Ammon's horn (tissue), 1 donor: ENCODE data around the gene MAMDC4.

ENCODE experiments used
- DNase-seq: peaks from one replicate; pipeline ENCODE4 v3.0.0-alpha.2; 2016; ENCODE audit warnings: low spot score

The MAMDC4 gene

DNA sequence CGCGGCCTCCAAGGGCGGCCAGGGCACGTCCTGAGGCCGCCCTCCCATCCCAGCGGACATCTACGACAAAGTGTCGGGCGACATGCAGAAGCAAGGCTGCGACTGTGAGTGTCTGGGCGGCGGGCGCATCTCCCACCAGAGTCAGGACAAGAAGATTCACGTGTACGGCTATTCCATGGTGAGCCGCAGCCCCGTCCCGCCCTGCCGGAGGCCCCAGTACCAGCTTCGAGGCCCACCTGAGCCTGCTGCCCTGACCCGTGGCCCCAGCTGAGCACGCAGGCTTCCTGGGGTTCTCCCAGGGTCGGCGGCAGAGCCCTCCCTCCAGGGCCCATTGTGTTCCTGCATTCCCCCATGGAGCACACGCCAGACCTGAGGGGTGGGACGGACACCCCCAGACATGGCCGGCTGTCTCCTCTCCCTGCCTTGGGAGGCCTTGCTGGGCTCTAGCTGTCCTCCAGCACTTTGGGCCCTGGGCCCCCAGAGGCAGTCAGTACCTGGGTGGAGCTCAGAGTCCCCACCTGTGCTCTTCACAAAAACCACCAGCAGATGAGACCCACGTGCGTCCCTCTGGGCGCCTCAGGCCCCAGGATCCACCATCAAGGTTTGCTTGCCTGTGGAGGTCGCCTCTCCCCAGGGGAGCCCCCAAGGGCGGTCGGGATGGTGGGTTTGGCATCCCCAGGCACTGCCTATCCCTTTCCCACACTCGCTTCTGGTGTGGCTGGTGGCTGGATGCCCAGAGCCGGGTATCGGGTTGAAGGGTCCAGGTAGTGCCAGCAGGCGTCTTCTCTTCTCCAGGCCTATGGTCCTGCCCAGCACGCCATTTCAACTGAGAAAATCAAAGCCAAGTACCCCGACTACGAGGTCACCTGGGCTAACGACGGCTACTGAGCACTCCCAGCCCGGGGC, 1.9 kb upstream of the MAMDC4 start:
- no peak for DNase-seq

DNA sequence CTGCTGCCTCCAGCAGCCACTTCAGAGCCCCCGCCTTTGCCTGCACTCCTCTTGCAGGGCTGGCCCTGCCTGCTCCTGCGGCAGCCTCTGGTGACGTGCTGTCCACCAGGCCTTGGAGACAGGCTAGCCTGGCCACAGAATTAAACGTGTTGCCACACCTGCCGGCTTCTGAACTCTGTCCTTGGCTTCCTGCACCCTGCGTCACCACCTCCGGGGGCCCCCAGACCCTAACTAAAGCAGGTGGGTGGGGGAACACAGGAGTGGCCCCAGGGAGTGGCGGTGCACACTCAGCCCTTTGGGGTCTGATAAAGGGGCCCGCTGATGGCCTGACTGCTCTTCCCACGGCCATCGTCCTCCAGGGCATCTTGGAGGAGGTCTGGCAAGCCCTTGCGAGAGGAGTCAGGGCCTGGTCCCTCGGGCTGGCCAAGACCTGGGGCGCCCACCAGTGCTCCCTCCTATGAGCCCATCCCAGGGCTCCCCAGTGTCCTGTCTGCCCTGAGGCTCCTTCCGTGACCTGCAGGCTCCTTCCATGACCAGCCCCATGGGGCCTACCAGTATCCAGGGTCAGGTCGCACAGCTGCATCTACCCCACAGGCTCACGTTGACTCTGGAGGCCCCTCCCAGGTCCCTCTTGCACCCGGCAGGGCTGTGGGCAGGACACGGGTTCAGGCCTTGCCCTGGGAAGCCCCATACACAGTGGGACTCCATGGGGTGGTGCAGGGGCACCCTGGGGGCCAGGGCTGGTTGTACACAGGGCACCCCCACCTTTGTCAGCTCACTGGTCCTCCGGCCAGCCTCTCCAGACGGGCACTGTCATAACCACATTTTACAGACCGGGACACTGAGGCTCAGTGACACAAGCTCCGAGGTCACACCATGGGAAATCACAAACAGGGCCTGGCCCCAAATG, 1.0 kb upstream of the MAMDC4 start:
- no peak for DNase-seq

DNA sequence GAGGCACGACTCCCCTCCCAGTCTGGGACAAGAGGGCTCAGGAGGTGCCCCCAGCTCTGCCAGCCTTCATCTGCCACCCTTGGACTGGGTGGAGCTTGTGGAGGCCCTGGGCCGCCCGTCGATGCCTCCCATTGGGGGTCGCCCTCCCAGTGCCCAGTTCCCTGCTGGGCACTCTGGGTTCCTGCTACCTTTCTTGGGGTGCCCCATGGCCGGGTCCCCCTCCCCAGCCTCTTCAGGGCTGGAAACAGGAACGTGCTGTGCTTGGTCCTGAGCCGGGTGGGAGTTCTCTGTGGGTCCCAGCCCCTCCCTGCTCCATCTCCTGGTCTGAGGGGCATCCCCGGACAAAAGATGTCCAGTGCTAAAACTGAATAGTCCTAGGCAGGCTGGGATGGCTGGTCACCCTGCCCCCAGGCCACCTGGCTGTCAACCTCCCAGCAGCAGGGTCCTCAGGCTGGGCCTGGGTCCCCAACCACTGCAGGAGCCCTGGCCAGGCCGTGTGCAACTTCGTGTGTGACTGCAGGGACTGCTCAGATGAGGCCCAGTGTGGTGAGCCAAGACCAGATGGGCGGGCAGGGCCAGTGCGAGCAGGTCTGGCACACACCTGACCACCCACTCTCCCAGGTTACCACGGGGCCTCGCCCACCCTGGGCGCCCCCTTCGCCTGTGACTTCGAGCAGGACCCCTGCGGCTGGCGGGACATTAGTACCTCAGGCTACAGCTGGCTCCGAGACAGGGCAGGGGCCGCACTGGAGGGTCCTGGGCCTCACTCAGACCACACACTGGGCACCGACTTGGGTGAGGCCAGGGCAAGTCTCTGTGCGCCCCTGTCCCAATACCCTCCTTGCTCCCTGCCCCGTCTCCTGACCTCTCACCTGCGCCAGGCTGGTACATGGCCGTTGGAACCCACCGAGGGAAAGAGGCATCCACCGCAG, 784 bp downstream of the MAMDC4 start:
- DNase-seq, result no peak

DNA sequence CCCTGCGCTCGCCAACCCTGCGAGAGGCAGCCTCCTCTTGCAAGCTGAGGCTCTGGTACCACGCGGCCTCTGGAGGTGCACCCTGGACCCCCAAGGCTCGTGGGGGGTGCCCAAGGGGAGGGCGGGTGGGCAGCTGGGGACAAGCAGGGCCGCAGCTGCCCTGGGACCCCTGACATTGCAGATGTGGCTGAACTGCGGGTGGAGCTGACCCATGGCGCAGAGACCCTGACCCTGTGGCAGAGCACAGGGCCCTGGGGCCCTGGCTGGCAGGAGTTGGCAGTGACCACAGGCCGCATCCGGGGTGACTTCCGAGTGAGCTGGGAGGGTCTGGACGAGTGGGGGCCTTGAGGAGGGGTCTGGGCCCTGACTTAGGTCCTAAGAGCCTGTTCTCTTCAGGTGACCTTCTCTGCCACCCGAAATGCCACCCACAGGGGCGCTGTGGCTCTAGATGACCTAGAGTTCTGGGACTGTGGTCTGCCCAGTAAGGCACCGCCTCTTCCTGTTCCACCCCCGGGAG, 1.5 kb downstream of the MAMDC4 start:
- no peak for DNase-seq

DNA sequence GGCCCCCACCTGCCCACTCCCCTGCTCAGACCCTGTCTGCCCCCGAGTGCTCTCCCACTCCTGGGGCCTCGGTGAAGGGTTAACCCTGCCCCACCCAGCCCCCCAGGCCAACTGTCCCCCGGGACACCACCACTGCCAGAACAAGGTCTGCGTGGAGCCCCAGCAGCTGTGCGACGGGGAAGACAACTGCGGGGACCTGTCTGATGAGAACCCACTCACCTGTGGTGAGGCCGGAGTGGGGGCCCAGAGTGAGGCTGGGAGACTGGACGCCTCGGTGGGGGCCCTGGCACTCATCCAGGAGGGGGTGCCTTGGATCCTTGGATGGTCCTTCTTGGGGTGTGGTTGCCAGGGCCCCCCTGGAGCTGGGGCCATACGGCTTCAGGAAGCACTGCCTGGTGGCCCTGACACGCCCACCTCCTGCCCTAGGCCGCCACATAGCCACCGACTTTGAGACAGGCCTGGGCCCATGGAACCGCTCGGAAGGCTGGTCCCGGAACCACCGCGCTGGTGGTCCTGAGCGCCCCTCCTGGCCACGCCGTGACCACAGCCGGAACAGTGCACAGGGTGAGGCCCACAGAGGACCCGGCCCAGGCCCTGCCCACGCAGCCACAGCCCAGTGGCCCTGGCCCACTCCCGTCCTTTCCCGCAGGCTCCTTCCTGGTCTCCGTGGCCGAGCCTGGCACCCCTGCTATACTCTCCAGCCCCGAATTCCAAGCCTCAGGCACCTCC, 2.1 kb downstream of the MAMDC4 start:
- DNase-seq, result no peak

DNA sequence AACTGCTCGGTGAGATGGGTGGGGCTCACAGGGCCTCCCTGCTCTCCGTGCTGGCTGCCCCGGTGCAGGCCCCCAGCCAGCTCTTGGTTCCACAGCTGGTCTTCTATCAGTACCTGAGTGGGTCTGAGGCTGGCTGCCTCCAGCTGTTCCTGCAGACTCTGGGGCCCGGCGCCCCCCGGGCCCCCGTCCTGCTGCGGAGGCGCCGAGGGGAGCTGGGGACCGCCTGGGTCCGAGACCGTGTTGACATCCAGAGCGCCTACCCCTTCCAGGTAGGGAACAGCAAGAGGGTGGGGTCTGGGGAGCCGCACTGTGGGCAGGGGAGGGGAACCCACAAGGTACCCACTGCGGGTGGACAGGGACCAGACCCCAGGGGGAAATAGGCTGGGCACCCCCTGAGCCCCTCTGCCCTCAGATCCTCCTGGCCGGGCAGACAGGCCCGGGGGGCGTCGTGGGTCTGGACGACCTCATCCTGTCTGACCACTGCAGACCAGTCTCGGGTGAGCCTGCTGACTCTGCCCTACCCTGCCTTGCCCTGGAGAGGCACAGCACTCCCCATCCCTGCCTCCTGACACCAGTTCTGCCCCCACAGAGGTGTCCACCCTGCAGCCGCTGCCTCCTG, 2.8 kb downstream of the MAMDC4 start:
- no peak for DNase-seq

DNA sequence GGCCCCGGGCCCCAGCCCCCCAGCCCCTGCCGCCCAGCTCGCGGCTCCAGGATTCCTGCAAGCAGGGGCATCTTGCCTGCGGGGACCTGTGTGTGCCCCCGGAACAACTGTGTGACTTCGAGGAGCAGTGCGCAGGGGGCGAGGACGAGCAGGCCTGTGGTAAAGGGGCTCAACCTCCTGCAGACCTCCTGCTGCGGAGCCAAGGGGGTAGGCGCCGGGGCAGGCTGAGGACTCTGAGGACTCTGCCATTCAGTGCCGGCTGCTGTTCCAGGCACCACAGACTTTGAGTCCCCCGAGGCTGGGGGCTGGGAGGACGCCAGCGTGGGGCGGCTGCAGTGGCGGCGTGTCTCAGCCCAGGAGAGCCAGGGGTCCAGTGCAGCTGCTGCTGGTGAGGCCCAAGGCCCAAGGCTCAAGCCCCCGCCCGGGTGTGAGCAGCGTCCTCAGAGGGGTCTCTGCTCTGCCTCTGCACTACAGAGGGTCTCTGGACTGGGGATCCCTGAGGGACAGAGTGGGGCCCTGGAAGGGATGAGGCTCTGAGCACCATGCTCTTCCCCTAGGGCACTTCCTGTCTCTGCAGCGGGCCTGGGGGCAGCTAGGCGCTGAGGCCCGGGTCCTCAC, 3.4 kb downstream of the MAMDC4 start:
- DNase-seq, result no peak

DNA sequence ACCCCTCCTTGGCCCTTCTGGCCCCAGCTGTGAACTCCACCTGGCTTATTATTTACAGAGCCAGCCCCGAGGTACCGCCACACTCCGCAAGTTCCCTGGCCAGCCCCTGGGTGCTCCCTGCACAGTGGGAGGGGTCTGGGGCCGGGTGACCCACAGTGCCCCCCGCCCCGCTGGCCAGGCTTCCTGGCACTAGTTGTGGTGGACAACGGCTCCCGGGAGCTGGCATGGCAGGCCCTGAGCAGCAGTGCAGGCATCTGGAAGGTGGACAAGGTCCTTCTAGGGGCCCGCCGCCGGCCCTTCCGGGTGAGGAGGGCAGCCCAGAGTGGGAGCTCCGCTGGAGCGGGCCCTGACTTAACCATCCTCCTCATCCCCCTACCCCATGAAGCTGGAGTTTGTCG, 3.9 kb downstream of the MAMDC4 start:
- no peak for DNase-seq

DNA sequence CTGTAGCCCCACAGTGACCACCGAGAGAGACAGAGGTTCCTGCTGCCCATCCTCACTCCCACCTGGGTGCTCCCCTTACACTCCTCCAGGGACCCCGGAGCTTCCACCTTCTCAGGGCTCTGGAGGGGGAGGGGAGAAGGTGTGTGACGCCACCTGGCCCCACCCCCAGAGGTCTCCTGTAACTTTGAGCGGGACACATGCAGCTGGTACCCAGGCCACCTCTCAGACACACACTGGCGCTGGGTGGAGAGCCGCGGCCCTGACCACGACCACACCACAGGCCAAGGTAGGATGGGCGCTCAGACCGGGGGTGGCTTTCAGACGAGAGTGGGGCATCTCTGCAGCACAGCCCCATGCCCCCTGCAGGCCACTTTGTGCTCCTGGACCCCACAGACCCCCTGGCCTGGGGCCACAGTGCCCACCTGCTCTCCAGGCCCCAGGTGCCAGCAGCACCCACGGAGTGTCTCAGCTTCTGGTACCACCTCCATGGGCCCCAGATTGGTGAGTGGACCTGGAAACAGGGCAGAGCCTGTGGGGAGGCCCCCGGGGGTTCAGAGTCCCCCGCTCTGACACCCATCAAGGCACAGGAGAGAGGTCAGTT, 4.5 kb downstream of the MAMDC4 start:
- no peak for DNase-seq

DNA sequence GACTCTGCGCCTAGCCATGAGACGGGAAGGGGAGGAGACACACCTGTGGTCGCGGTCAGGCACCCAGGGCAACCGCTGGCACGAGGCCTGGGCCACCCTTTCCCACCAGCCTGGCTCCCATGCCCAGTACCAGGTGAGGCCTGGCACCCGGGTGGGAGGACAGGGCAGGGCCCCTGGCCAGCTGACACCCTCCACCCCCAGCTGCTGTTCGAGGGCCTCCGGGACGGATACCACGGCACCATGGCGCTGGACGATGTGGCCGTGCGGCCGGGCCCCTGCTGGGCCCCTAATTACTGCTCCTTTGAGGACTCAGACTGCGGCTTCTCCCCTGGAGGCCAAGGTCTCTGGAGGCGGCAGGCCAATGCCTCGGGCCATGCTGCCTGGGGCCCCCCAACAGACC, 5.0 kb downstream of the MAMDC4 start:
- DNase-seq, result no peak

DNA sequence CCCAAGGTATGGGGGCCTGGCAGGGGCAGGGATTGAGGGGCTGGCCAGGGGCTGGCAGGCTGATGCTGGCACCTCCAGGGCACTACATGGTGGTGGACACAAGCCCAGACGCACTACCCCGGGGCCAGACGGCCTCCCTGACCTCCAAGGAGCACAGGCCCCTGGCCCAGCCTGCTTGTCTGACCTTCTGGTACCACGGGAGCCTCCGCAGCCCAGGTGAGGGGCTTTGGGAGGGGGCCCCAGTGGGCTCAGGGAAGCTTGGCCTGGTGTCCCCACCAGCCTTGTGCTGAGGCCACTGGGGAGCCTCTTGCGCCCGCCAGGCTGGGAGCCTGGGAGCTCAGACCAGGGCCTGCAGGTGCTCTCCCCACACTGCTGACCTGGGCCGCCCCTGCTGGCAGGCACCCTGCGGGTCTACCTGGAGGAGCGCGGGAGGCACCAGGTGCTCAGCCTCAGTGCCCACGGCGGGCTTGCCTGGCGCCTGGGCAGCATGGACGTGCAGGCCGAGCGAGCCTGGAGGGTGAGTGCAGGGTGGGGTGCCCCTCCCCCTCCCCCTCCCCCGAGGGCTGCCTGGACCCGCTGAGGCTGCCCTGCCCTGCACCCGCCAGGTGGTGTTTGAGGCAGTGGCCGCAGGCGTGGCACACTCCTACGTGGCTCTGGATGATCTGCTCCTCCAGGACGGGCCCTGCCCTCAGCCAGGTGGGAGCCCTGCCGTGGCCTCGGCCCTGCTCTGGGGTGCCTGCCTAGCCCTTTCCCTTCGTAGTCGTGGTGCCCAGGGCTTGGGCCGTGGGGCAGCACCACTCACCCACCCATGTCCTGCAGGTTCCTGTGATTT, 5.7 kb downstream of the MAMDC4 start:
- DNase-seq, result no peak

DNA sequence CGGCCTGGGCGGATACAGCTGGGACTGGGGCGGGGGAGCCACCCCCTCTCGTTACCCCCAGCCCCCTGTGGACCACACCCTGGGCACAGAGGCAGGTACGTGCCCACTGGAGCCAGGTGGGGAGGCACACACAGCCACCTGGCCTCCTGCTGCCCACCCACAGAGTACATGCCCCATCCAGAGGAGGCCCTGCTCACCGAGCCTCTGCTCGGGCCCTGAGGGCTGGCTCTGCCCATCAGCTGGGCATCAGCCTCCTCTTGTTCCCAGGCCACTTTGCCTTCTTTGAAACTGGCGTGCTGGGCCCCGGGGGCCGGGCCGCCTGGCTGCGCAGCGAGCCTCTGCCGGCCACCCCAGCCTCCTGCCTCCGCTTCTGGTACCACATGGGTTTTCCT, 6.3 kb downstream of the MAMDC4 start:
- no peak for DNase-seq

DNA sequence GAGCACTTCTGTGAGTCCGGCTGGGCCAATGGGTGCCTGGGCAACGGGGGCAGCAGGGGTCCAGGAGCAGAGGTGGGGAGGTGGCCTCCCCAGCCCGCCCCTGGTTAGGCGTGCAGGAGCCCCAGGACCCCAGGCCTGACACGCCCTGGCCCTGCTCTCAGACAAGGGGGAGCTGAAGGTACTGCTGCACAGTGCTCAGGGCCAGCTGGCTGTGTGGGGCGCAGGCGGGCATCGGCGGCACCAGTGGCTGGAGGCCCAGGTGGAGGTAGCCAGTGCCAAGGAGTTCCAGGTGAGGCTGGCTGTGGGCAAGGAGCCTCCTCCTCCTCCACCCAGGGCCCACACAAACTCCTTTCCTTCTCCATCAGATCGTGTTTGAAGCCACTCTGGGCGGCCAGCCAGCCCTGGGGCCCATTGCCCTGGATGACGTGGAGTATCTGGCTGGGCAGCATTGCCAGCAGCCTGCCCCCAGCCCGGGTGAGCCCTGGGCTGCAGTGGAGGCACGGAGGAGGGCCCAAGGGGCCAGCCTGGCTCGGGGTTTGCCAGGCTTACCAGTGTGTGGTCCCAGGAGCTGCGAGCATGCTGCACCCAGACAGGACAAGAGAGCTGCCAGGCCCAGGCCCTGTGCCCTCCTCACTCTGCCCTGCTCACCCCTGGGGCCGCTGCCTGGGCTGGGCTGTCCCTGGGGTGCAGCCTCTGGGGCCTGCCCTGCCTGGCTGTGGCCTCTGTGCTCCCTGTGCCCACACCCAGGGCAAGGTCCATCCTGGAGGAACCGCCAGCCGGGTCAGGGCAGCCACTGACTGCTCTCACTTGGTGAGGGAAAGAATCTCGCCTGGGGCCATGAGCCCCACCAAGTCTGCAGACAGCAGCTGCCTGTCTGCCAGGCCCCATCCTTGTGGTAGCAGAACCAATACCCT, 7.0 kb downstream of the MAMDC4 start:
- peak; percentile 72 for DNase-seq

DNA sequence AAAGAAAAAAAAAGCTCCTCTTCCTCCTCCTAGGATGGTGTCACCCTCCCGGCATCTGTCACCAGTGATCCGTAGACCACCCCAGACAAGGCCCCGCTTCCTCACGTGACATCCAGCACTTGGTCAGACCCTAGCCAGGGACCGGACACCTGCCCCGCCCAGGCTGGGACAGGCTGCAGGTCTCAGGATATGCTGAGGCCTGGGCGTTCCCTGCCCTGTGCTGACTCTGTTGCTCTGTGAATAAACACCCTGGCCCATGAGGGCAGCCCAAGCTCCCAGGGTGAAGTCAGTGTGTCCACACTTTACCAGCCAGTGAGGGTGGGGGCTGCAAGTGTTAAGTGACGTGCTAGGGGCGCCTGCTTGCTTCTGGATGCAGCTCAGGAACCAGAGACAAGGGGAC, 8.4 kb downstream of the MAMDC4 start:
- DNase-seq, result no peak

DNA sequence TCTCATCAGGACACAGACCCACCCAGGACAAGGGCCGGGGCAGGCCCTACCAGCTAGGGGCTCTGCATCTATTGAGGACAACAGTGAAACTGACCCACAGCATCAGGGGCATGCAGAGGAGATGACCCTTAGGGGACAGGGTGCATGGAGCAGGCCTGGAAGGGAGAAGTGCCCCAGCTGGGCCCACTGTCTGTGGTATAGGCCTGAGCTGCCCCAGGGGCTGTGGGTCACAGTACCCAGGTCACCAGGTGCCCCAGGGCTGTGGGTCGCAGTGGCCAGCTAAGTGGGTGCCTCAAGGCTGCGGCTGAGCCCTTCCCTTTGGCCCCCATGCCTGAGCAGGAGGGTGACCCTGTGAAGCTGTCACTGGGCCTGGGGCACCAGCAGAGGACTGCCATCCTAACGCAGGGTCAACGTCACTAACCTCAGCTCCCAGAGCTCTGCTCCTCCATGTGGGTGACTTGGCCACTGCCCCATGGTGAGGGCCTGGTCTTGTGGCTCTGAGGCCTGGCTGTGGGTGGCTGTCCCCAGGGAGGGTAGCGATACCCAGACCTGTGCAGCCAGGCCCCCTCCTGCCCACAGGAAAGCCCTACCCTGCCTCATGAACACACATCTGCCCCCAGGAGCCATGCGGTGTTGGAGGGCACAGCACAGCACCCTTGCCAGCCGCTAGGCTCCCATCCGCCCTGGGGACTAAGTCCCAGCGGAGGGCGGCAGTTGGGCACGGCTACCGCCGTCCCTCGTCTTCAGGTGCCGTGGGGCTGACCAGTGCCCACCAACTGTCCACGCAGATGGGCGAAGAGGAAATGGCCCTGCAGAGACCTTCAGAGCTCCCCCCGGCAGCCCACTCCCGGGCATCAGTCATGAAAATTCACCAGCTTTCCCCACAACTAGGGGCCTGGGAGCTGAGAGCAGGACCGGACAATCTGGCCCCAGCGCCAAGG, 9.1 kb downstream of the MAMDC4 start:
- no peak for DNase-seq

DNA sequence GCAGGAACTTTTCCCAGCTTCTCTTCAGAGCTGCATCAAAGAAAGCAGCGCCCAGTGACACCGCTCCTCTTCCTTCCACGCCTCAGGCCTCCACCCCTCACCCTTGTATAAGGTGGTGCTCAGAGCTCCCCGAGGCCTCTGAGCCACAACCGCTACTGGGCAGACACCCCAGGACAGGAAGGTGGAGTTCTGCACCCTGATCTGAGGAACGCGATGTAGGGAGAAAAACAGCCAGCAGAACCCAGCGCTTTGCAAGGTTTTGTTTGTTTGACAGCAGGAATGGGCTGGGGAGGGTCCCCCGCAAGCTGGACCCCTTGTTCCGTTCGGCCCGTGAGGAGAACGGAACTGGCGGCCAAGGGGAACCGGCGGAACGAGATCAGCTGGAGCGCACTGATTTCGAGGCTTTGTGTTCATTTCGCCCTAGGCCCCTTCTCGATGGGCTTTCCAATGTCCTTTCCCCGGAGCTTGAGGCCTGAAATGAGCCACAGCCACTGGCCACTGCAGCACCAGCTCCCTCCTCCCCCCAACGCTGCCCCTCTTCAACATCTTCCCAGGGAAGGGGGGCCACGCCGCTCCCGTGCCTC, 9.8 kb downstream of the MAMDC4 start:
- DNase-seq, result no peak
